GM12878 (cell line): Measurements from ENCODE around the gene ACTMAP. TPM values are rescaled to one million over a fixed set of nuclear protein-coding genes. Genes with fewer than 3 reads are reported as not detected.

ENCODE experiments used
- ATAC-seq: fragments of 200-7000 bp; cut with Tn5 transposase; 3 replicates; pipeline ENCODE4 v1.9.1; 2020; ENCODE audit warnings: mild to moderate bottlenecking, moderate library complexity
- BruUV-seq: library from RNA; stranded (reverse); fragments of 400-500 nt; replicated peaks from 2 replicates; lab custom pipeline; 2021; lab: Mats Ljungman, UMichigan
- CTCF ChIA-PET: fragments of 300-600 bp; sonication (Branson Sonifier 250); formaldehyde crosslinking; extraction: SDS; loops from one replicate; lab custom pipeline; 2021; ENCODE audit warnings: inconsistent platforms; lab: Yijun Ruan, JAX
- POLR2A ChIA-PET: fragments of 350-600 bp; formaldehyde crosslinking; extraction: SDS; loops from one replicate; lab custom pipeline; 2021; ENCODE audit warnings: inconsistent platforms; lab: Charles Lee
- RAD21 ChIA-PET: fragments of 300-600 bp; sonication (Branson Sonifier 250); formaldehyde crosslinking; loops from one replicate; lab custom pipeline; 2023; ENCODE audit warnings: antibody characterized with exemption; ENCODE audit not compliant: unreplicated experiment; lab: Charles Lee
- SMC1A ChIA-PET: fragments of 300-600 bp; sonication (Branson Sonifier 250); formaldehyde crosslinking; loops from one replicate; lab custom pipeline; 2023; ENCODE audit not compliant: unreplicated experiment, uncharacterized antibody; lab: Charles Lee
- DNase-seq: peaks from one replicate; pipeline ENCODE4 v3.0.0-alpha.2; 2011; ENCODE audit warnings: low read depth, low spot score
- FAIRE-seq: peaks from 3 replicates; lab custom pipeline; 2011; peaks lifted over from hg19 to GRCh38; lab: Jason Lieb, UNC
- H2AFZ ChIP-seq: 2 replicates; pipeline ENCODE4 v1.6.0; 2011; ENCODE audit warnings: low read depth, low read length, control low read depth; ENCODE audit not compliant: control insufficient read depth
- H3K27ac ChIP-seq: 2 replicates; pipeline ENCODE4 v1.5.1; 2011; ENCODE audit warnings: control low read depth; ENCODE audit not compliant: control insufficient read depth, insufficient read depth
- H3K27me3 ChIP-seq, 2 experiments: replicated peaks in 1 of 2; 2 replicates each; pipeline versions ENCODE4 v1.6.0 to v1.6.1; 2011; ENCODE audit warnings: low read length in 1 of 2; ENCODE audit not compliant: control insufficient read depth in 2 of 2, insufficient read depth in 2 of 2
- H3K36me3 ChIP-seq, 2 experiments: 2 replicates each; pipeline ENCODE4 v1.5.1; 2011; ENCODE audit warnings: low read length in 1 of 2; ENCODE audit not compliant: control insufficient read depth in 2 of 2, insufficient read depth in 2 of 2
- H3K4me1 ChIP-seq: 2 replicates; pipeline ENCODE4 v1.6.1; 2011; ENCODE audit warnings: mild to moderate bottlenecking, low read length, moderate library complexity, mixed read lengths; ENCODE audit not compliant: control insufficient read depth, insufficient read depth
- H3K4me2 ChIP-seq: 2 replicates; pipeline ENCODE4 v1.6.0; 2011; ENCODE audit warnings: control low read depth; ENCODE audit not compliant: control insufficient read depth, insufficient read depth
- H3K4me3 ChIP-seq: fragments of 200-600 bp; sonication (generic); 2 replicates; pipeline ENCODE4 v1.5.1; 2016
- H3K79me2 ChIP-seq: 2 replicates; pipeline ENCODE4 v1.6.0; 2011; ENCODE audit warnings: low read length; ENCODE audit not compliant: control insufficient read depth, insufficient read depth
- H3K9ac ChIP-seq: 2 replicates; pipeline ENCODE4 v1.8.0; 2011; ENCODE audit warnings: low read length, control low read depth, mixed read lengths; ENCODE audit not compliant: control insufficient read depth, insufficient read depth
- H3K9me3 ChIP-seq: replicated peaks from 3 replicates; pipeline ENCODE4 v1.5.1; 2011; ENCODE audit warnings: mild to moderate bottlenecking, low read length; ENCODE audit not compliant: control insufficient read depth, insufficient read depth
- H4K20me1 ChIP-seq: 2 replicates; pipeline ENCODE4 v1.6.0; 2011; ENCODE audit not compliant: control insufficient read depth, insufficient read depth
- BCL11A ChIP-seq: IDR thresholded peaks from 2 replicates; pipeline ENCODE4 v1.6.1; 2011; ENCODE audit warnings: low read depth, low read length
- CHD1 ChIP-seq: IDR thresholded peaks from 2 replicates; pipeline ENCODE4 v1.6.1; 2012; ENCODE audit warnings: low read depth, low read length, improper control_type of control experiment
- EP300 ChIP-seq, 2 experiments: fragments of 150-350 bp in 1 of 2; IDR thresholded peaks; 2 replicates each; pipeline ENCODE4 v1.6.1; 2011 to 2012; ENCODE audit warnings: low read depth in 2 of 2, low read length in 2 of 2, borderline replicate concordance in 1 of 2, improper control_type of control experiment in 1 of 2, inconsistent platforms in 1 of 2; ENCODE audit not compliant: control insufficient read depth in 1 of 2
- GABPA ChIP-seq: IDR thresholded peaks from 2 replicates; pipeline ENCODE4 v1.6.1; 2014; ENCODE audit warnings: antibody characterized with exemption, low read depth, mild to moderate bottlenecking, inconsistent platforms
- IRF4 ChIP-seq: IDR thresholded peaks from 2 replicates; pipeline ENCODE4 v1.6.1; 2011; ENCODE audit warnings: low read depth, low read length
- KLF5 ChIP-seq: fragments of 450-650 bp; IDR thresholded peaks from 2 replicates; pipeline ENCODE4 v1.6.1; 2014; ENCODE audit warnings: mild to moderate bottlenecking; ENCODE audit not compliant: partially characterized antibody
- MYC ChIP-seq: IDR thresholded peaks from 2 replicates; pipeline ENCODE4 v1.6.1; 2011; ENCODE audit warnings: mild to moderate bottlenecking, low read length, moderate library complexity, inconsistent platforms; ENCODE audit not compliant: insufficient read depth, insufficient replicate concordance, insufficient read length, severe bottlenecking
- NR2C2 ChIP-seq: IDR thresholded peaks from 2 replicates; pipeline ENCODE4 v1.6.1; 2011; ENCODE audit warnings: borderline replicate concordance, low read depth; ENCODE audit not compliant: control insufficient read depth, insufficient read length
- PKNOX1 ChIP-seq: fragments of 450-650 bp; IDR thresholded peaks from 2 replicates; pipeline ENCODE4 v1.6.1; 2016; ENCODE audit warnings: mild to moderate bottlenecking
- RELB ChIP-seq: fragments of 450-650 bp; IDR thresholded peaks from 2 replicates; pipeline ENCODE4 v1.6.1; 2017; ENCODE audit warnings: low read depth, mild to moderate bottlenecking, moderate library complexity
- RUNX3 ChIP-seq: IDR thresholded peaks from 2 replicates; pipeline ENCODE4 v1.6.1; 2012; ENCODE audit warnings: low read length, inconsistent platforms
- WRNIP1 ChIP-seq: IDR thresholded peaks from 2 replicates; pipeline ENCODE4 v1.6.1; 2011; ENCODE audit warnings: low read depth, low read length, improper control_type of control experiment, borderline replicate concordance
- ZSCAN29 ChIP-seq: fragments of 450-650 bp; IDR thresholded peaks from 2 replicates; pipeline ENCODE4 v1.6.1; 2017; ENCODE audit warnings: mild to moderate bottlenecking, moderate library complexity
- WGBS: methylation state at CpG from one replicate; pipeline ENCODE4 v1.1.6; 2016; ENCODE audit warnings: low lambda C conversion rate; ENCODE audit not compliant: insufficient replicate concordance, insufficient coverage; ENCODE audit errors: missing lambda C conversion rate; 5-methylcytosine and 5-hydroxymethylcytosine counted together
- in situ Hi-C: fragments of 300-500 bp; cut with MboI; formaldehyde crosslinking; loops from 9 replicates; pipeline ENCODE4 v1.14.3; 2018; ENCODE audit warnings: mixed read lengths
- intact Hi-C: fragments of 100-400 bp; cut with micrococcal nuclease; formaldehyde crosslinking; loops from one replicate; pipeline ENCODE4 v1.14.2; 2022; ENCODE audit not compliant: unreplicated experiment
- polyA plus RNA-seq, 11 experiments: library from polyadenylated mRNA; depleted of rRNA in 4 of 11; unstranded in 6 of 11; stranded (reverse) in 5 of 11; fragments of >200 nt; fragmentation: Nextera tagmentation in 4 of 11; fragmentation: Illumina TruSeq in 1 of 11; extraction: Ambion mirVana in 4 of 11; extraction: Trizol in 1 of 11; gene quantifications; 1 replicate in 1 of 11; 2 replicates in 10 of 11; pipeline versions ENCODE4 v1.2.1 to v1.2.3, GENCODE V29; 2011 to 2016; ENCODE audit warnings: inconsistent platforms in 2 of 11, missing spikeins in 2 of 11, low read depth in 1 of 11
- total RNA-seq, 4 experiments: library from RNA; depleted of rRNA in 3 of 4; stranded (reverse); fragments of >200 nt in 3 of 4; fragmentation: Illumina TruSeq in 1 of 4; extraction: Trizol in 1 of 4; gene quantifications; 2 replicates each; pipeline versions ENCODE4 v1.2.1 to v1.2.3, GENCODE V29; 2013 to 2021

ACTMAP gene
- total and polyA plus RNA-seq, 10 of the 15 experiments (the other 5 are each of a cell fraction or from before 2014, with no cell fraction given): 3.0 to 26.2 (median 11.1) TPM

GRCh38 chr19:40704491-40705361, 45.6 kb downstream of the ACTMAP start:
- FAIRE-seq: no peak
- Histone ChIP-seq H3K36me3 (peaks cover 0 to 6% of the 10 kb centered on the region in 2 experiments), H3K79me2 (no peaks in the 10 kb centered on the region), H3K4me2 (no peak overlapping the region), H4K20me1 (no peaks in the 10 kb centered on the region), H3K4me1 (no peaks in the 10 kb centered on the region), H2AFZ (no peak overlapping the region), H3K27me3 (no peaks in the 10 kb centered on the region), H3K27ac (no peak overlapping the region), H3K4me3 (no peak overlapping the region), H3K9ac (no peak overlapping the region), H3K9me3 (no peaks in the 10 kb centered on the region)
- ChIA-PET POLR2A (interaction anchor here (0.6 kb wide), 1 partner anchor 81 kb away, joined by 6 read pairs; no protein-coding TSS in a partner anchor), CTCF (no interaction called here), SMC1A (no interaction called here), RAD21 (no interaction called here)
- intact Hi-C loops: no loop called here
- in situ Hi-C loops: no loop called here
- WGBS: 93% methylated on average over 18 of the region's 18 CpGs
- no peak for ATAC-seq
- BruUV-seq: no TSS peak
- TF ChIP-seq EP300 (IDR thresholded peaks at IDR 0.05; ENCODE audit: borderline replicate concordance in 1 of 2, control insufficient read depth in 1 of 2, low read depth in 2 of 2, low read length in 2 of 2) (no peak), PKNOX1 (no peak), BCL11A (no peak), RELB (no peak), IRF4 (no peak), KLF5 (no peak), NR2C2 (no peak), WRNIP1 (no peak), RUNX3 (no peak), MYC (no peak), CHD1 (no peak), ZSCAN29 (no peak), GABPA (no peak)
- no peak for DNase-seq
